Epithelial cell of alveolus of lung (primary cell): ENCODE measurements around the gene CDKN2C. TPM values are rescaled to one million over a fixed set of nuclear protein-coding genes. Genes with fewer than 3 reads are reported as not detected.

Experiments
- total RNA-seq: library from RNA; depleted of rRNA; stranded (reverse); fragments of >200 nt; gene quantifications from 2 replicates; pipeline ENCODE4 v1.2.1, GENCODE V29; 2015

The CDKN2C gene
- total RNA-seq, result 18.0 and 29.9 TPM in 2 replicates

DNA sequence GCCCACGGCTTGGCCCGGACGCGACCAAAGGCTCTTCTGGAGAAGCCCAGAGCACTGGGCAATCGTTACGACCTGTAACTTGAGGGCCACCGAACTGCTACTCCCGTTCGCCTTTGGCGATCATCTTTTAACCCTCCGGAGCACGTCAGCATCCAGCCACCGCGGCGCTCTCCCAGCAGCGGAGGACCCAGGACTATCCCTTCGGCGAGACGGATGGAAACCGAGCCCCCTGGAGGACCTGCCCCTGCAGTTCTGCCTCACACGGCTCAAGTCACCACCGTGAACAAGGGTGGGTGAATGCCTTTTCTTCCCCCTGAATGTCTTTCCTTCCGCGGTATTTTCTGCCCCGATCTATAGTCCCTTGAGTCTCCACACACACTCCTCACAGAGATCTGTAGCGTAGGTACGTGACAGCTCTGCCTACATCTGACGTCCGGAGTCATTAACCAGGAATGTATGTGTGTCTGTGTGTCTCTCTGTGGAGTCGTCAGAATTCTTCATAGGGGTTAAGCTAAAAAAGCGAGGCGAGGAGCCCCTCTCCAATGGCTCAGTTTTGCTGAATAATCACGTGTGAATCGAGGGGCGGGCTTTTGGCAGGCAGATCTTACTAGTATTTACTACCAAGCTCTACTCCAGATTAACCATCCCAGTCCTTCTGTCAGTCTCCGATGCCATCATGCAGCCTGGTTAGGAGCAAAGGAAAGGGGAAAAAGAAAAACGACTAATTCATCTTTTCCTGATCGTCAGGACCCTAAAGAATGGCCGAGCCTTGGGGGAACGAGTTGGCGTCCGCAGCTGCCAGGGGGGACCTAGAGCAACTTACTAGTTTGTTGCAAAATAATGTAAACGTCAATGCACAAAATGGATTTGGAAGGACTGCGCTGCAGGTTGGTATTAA is at the start of gene CDKN2C:
TSS of gene CDKN2C (plus strand) at position 635 of the 898 bp plus-strand sequence. CDS start at position 759, 124 bp downstream.

GRCh38 chr1:50959913-50960844 is 9.9 kb upstream of the CDKN2C start, which contains the start of gene FAF1:
Gene FAF1 (minus strand): TSS chr1:50960267. CDS start chr1:50959811, 456 bp downstream.

Other genes starting within 250 kb of the CDKN2C start
- gene FAF1, start 10.0 kb upstream of the CDKN2C start, total RNA-seq, result 21.4 and 37.1 TPM in 2 replicates
- not detected in 2 replicates for gene C1orf185, start 132.0 kb downstream of the CDKN2C start, total RNA-seq